Neural progenitor cell (in vitro differentiated cells): ENCODE results near the gene C1QTNF6. TPM values are rescaled to one million over a fixed set of nuclear protein-coding genes. Genes with fewer than 3 reads are reported as not detected.

Experiments used
- DNase-seq: peaks from one replicate; pipeline ENCODE4 v3.0.0-alpha.2; 2016; ENCODE audit warnings: low spot score
- H2AFZ ChIP-seq: fragments of 200-600 bp; sonication (generic); replicated peaks from 2 replicates; pipeline ENCODE4 v1.6.1; 2016; ENCODE audit warnings: antibody characterized with exemption
- H3F3A ChIP-seq: fragments of 200-600 bp; sonication (generic); 2 replicates; pipeline ENCODE4 v1.6.1; 2016; ENCODE audit warnings: antibody characterized with exemption, low read depth
- H3K27ac ChIP-seq: fragments of 200-600 bp; sonication (generic); 2 replicates; pipeline ENCODE4 v1.5.1; 2016; ENCODE audit warnings: mild to moderate bottlenecking
- H3K27me3 ChIP-seq: fragments of 200-600 bp; sonication (generic); 2 replicates; pipeline ENCODE4 v1.6.1; 2016; ENCODE audit warnings: mild to moderate bottlenecking, moderate library complexity
- H3K36me3 ChIP-seq: fragments of 200-600 bp; sonication (generic); 2 replicates; pipeline ENCODE4 v1.5.1; 2016
- H3K4me1 ChIP-seq: fragments of 200-600 bp; sonication (generic); 2 replicates; pipeline ENCODE4 v1.6.1; 2016; ENCODE audit warnings: mixed run types
- H3K4me2 ChIP-seq: fragments of 200-600 bp; sonication (generic); 2 replicates; pipeline ENCODE4 v1.6.1; 2016
- H3K4me3 ChIP-seq: fragments of 200-600 bp; sonication (generic); 2 replicates; pipeline ENCODE4 v1.5.1; 2016
- H3K79me2 ChIP-seq: fragments of 200-600 bp; sonication (generic); 2 replicates; pipeline ENCODE4 v1.6.1; 2016; ENCODE audit warnings: low read depth
- H3K9ac ChIP-seq: fragments of 200-600 bp; sonication (generic); 2 replicates; pipeline ENCODE4 v1.6.1; 2016
- H3K9me3 ChIP-seq: fragments of 200-600 bp; sonication (generic); 2 replicates; pipeline ENCODE4 v1.5.1; 2016; ENCODE audit warnings: low read depth
- H4K20me1 ChIP-seq: fragments of 200-600 bp; sonication (generic); 2 replicates; pipeline ENCODE4 v1.6.1; 2016; ENCODE audit warnings: low read depth
- H3K27ac Mint-ChIP-seq: 3 replicates; pipeline ENCODE4 v1.8.0; 2021; ENCODE audit warnings: mixed read lengths
- H3K27me3 Mint-ChIP-seq: 2 replicates; pipeline ENCODE4 v1.8.0; 2022; ENCODE audit warnings: low read depth, mild to moderate bottlenecking, inconsistent platforms, moderate library complexity, mixed read lengths; ENCODE audit not compliant: insufficient read depth
- H3K36me3 Mint-ChIP-seq: 3 replicates; pipeline ENCODE4 v1.8.0; 2021; ENCODE audit warnings: mixed read lengths
- H3K4me1 Mint-ChIP-seq: 3 replicates; pipeline ENCODE4 v1.8.0; 2021; ENCODE audit warnings: mixed read lengths
- H3K4me3 Mint-ChIP-seq: 3 replicates; pipeline ENCODE4 v1.8.0; 2021; ENCODE audit warnings: mild to moderate bottlenecking, moderate library complexity, mixed read lengths
- H3K9me3 Mint-ChIP-seq: 3 replicates; pipeline ENCODE4 v1.8.0; 2020; ENCODE audit warnings: mixed read lengths
- CTCF ChIP-seq: fragments of 200-600 bp; sonication (generic); IDR thresholded peaks from 2 replicates; pipeline ENCODE4 v1.5.1; 2017; ENCODE audit warnings: antibody characterized with exemption, mild to moderate bottlenecking
- EZH2 ChIP-seq: fragments of 200-600 bp; sonication (generic); IDR thresholded peaks from 2 replicates; pipeline ENCODE4 v1.6.1; 2017; ENCODE audit warnings: antibody characterized with exemption, mild to moderate bottlenecking, moderate library complexity
- EZH2phosphoT487 ChIP-seq: fragments of 200-600 bp; sonication (generic); IDR thresholded peaks from 2 replicates; pipeline ENCODE4 v1.6.1; 2017; ENCODE audit warnings: antibody characterized with exemption
- total RNA-seq: library from RNA; depleted of rRNA; stranded (reverse); fragments of >200 nt; gene quantifications from 2 replicates; pipeline ENCODE4 v1.2.3, GENCODE V29; 2015; ENCODE audit warnings: low replicate concordance

Gene C1QTNF6
- total RNA-seq, 1 donor from 2014 or later = 7.2 TPM

- Mint-ChIP-seq H3K4me3 (no peak overlapping the region), H3K4me1 (peaks cover 40% of the 10 kb centered on the region), H3K27ac (no peak overlapping the region), H3K27me3 (peaks cover 4% of the 10 kb centered on the region), H3K36me3 (peaks cover 14% of the 10 kb centered on the region), H3K9me3 (peaks cover 13% of the 10 kb centered on the region)
- Histone ChIP-seq H3K4me3 (no peak overlapping the region), H2AFZ (no peak overlapping the region), H3K9me3 (peaks cover 8% of the 10 kb centered on the region), H4K20me1 (no peaks in the 10 kb centered on the region), H3K4me1 (peaks cover 26% of the 10 kb centered on the region), H3K4me2 (no peak overlapping the region), H3K36me3 (no peaks in the 10 kb centered on the region), H3F3A (peaks cover 34% of the 10 kb centered on the region), H3K9ac (no peak overlapping the region), H3K27ac (no peak overlapping the region), H3K27me3 (no peaks in the 10 kb centered on the region), H3K79me2 (no peaks in the 10 kb centered on the region)
- DNase-seq = no peak
- TF ChIP-seq CTCF (no peak), EZH2phosphoT487 (no peak), EZH2 (no peak)
These were observed 4.2 kb upstream of the C1QTNF6 start for GRCh38 chr22:37192204-37192603.

- Mint-ChIP-seq H3K27ac (no peak overlapping the region), H3K27me3 (peaks cover 8% of the 10 kb centered on the region), H3K4me1 (peaks cover 44% of the 10 kb centered on the region), H3K4me3 (no peak overlapping the region), H3K9me3 (peaks cover 13% of the 10 kb centered on the region), H3K36me3 (peaks cover 14% of the 10 kb centered on the region)
- no peak for TF ChIP-seq EZH2
- H3K79me2 ChIP-seq = no peaks in the 10 kb centered on the region
- H4K20me1 ChIP-seq = no peaks in the 10 kb centered on the region
- no peak for DNase-seq
- no peaks in the 10 kb centered on the region for H3K36me3 ChIP-seq
- H3K4me1 ChIP-seq = peaks cover 27% of the 10 kb centered on the region
- H3K27me3 ChIP-seq = no peaks in the 10 kb centered on the region
- H3F3A ChIP-seq = peaks cover 34% of the 10 kb centered on the region
- no peak overlapping the region for H2AFZ ChIP-seq
- no peak overlapping the region for H3K9ac ChIP-seq
- peaks cover 8% of the 10 kb centered on the region for H3K9me3 ChIP-seq
- no peak overlapping the region for H3K4me3 ChIP-seq
- H3K27ac ChIP-seq = no peak overlapping the region
- H3K4me2 ChIP-seq = no peak overlapping the region
These were observed 2.3 kb upstream of the C1QTNF6 start for GRCh38 chr22:37190262-37190780.

GRCh38 chr22:37188901-37189466, 937 bp upstream of the C1QTNF6 start:
- no peak overlapping the region for H2AFZ ChIP-seq
- H3K4me2 ChIP-seq = peak overlapping the region; percentile 77
- TF ChIP-seq CTCF (no peak), EZH2 (no peak), EZH2phosphoT487 (no peak)
- DNase-seq = no peak
- H3K27ac ChIP-seq = peak overlapping the region; percentile 89
- H3K27me3 Mint-ChIP-seq = peaks cover 6% of the 10 kb centered on the region
- no peaks in the 10 kb centered on the region for H4K20me1 ChIP-seq
- H3F3A ChIP-seq = peaks cover 34% of the 10 kb centered on the region
- no peaks in the 10 kb centered on the region for H3K27me3 ChIP-seq
- peaks cover 8% of the 10 kb centered on the region for H3K9me3 ChIP-seq
- H3K79me2 ChIP-seq = no peaks in the 10 kb centered on the region
- H3K4me1 Mint-ChIP-seq = peaks cover 38% of the 10 kb centered on the region
- peak overlapping the region; percentile 96 for H3K27ac Mint-ChIP-seq
- peaks cover 27% of the 10 kb centered on the region for H3K4me1 ChIP-seq
- H3K4me3 Mint-ChIP-seq = no peak overlapping the region
- H3K36me3 Mint-ChIP-seq = peaks cover 10% of the 10 kb centered on the region
- peaks cover 10% of the 10 kb centered on the region for H3K9me3 Mint-ChIP-seq
- H3K9ac ChIP-seq = no peak overlapping the region
- H3K36me3 ChIP-seq = no peaks in the 10 kb centered on the region
- no peak overlapping the region for H3K4me3 ChIP-seq

- Histone ChIP-seq H3K36me3 (no peaks in the 10 kb centered on the region), H3K4me1 (peaks cover 27% of the 10 kb centered on the region), H3F3A (peaks cover 34% of the 10 kb centered on the region), H3K79me2 (no peaks in the 10 kb centered on the region), H3K9ac (peak overlapping the region; percentile 2), H2AFZ (peak overlapping the region; percentile 48), H3K27ac (peak overlapping the region; percentile 89), H3K4me2 (peak overlapping the region; percentile 77), H3K9me3 (peaks cover 8% of the 10 kb centered on the region), H4K20me1 (no peaks in the 10 kb centered on the region), H3K4me3 (peak overlapping the region; percentile 34), H3K27me3 (no peaks in the 10 kb centered on the region)
- H3K27ac Mint-ChIP-seq = peak overlapping the region; percentile 98
- peaks cover 7% of the 10 kb centered on the region for H3K36me3 Mint-ChIP-seq
- DNase-seq = no peak
- TF ChIP-seq EZH2phosphoT487 (no peak), EZH2 (no peak)
- H3K9me3 Mint-ChIP-seq = peaks cover under 1% of the 10 kb centered on the region
- H3K27me3 Mint-ChIP-seq = peaks cover 5% of the 10 kb centered on the region
- peak overlapping the region; percentile 84 for H3K4me3 Mint-ChIP-seq
- peaks cover 41% of the 10 kb centered on the region for H3K4me1 Mint-ChIP-seq
These were observed 526 bp downstream of the C1QTNF6 start for GRCh38 chr22:37187552-37187890.
